ENCODE results near the gene LYSMD3.

- no peak for TF ChIP-seq POLR2AphosphoS5 (IDR thresholded peaks at IDR 0.05)
- TF ChIP-seq POLR2A (IDR thresholded peaks at IDR 0.05): no peak
Measured at GRCh38 chr5:90514520-90514919, 14.9 kb downstream of the LYSMD3 start.
